H1 (cell line): ENCODE results near the gene CALR. TPM values are rescaled to one million over a fixed set of nuclear protein-coding genes. Genes with fewer than 3 reads are reported as not detected.
"Not testable (repeated sequence)": the region's sequence is repeated elsewhere in the genome, so short reads cannot be mapped to it uniquely, and the experiment has no call there.

Experiments
- CTCF ChIA-PET: fragments of 300-600 bp; sonication (Branson Sonifier 250); formaldehyde crosslinking; loops from one replicate; lab custom pipeline; 2021; ENCODE audit not compliant: partially characterized antibody; lab: Charles Lee
- POLR2A ChIA-PET: fragments of 300-600 bp; sonication (Branson Sonifier 250); formaldehyde crosslinking; loops from one replicate; lab custom pipeline; 2021; ENCODE audit warnings: inconsistent platforms; ENCODE audit not compliant: partially characterized antibody; lab: Charles Lee
- DNase-seq, 2 experiments: peaks; one replicate each; pipeline versions ENCODE4 v3.0.0 to v3.0.0-alpha.2; 2010 to 2022; ENCODE audit warnings: low spot score in 2 of 2, low read depth in 1 of 2, mixed read lengths in 1 of 2
- FAIRE-seq: peaks from 2 replicates; lab custom pipeline; 2011; peaks lifted over from hg19 to GRCh38; lab: Jason Lieb, UNC
- H2AFZ ChIP-seq: 2 replicates; pipeline ENCODE4 v1.8.1; 2012; ENCODE audit warnings: low read length, inconsistent platforms
- H2AK5ac ChIP-seq: 2 replicates; pipeline ENCODE4 v1.6.1; 2013; ENCODE audit warnings: low read depth, low read length
- H2BK120ac ChIP-seq: replicated peaks from 2 replicates; pipeline ENCODE3; 2013; ENCODE audit warnings: low read depth, low read length, inconsistent platforms
- H2BK12ac ChIP-seq: 2 replicates; pipeline ENCODE4 v1.6.1; 2013; ENCODE audit warnings: low read depth, low read length
- H2BK15ac ChIP-seq: 2 replicates; pipeline ENCODE4 v1.6.1; 2013; ENCODE audit warnings: low read length
- H2BK20ac ChIP-seq: 2 replicates; pipeline ENCODE4 v1.6.1; 2013; ENCODE audit warnings: low read length
- H2BK5ac ChIP-seq: 2 replicates; pipeline ENCODE4 v1.6.1; 2013; ENCODE audit warnings: low read depth, low read length
- H3K14ac ChIP-seq: 2 replicates; pipeline ENCODE4 v1.6.1; 2013; ENCODE audit warnings: inconsistent platforms; ENCODE audit not compliant: insufficient read length
- H3K18ac ChIP-seq: 2 replicates; pipeline ENCODE4 v1.6.1; 2013; ENCODE audit warnings: low read length; ENCODE audit errors: extremely low read depth
- H3K23ac ChIP-seq: 2 replicates; pipeline ENCODE4 v1.6.1; 2013; ENCODE audit warnings: inconsistent platforms; ENCODE audit not compliant: insufficient read length
- H3K23me2 ChIP-seq: 2 replicates; pipeline ENCODE4 v1.6.1; 2013; ENCODE audit warnings: low read depth, low read length
- H3K27ac ChIP-seq: 2 replicates; pipeline ENCODE4 v1.6.1; 2011; ENCODE audit warnings: low read depth, low read length, inconsistent platforms
- H3K27me3 ChIP-seq, 4 experiments: replicated peaks in 1 of 4; 1 replicate in 1 of 4; 2 replicates in 3 of 4; pipeline versions ENCODE4 v1.6.1 to v1.8.1; 2011 to 2013; ENCODE audit warnings: low read length in 3 of 4, mild to moderate bottlenecking in 3 of 4, inconsistent platforms in 2 of 4, mixed read lengths in 2 of 4, moderate library complexity in 1 of 4; ENCODE audit not compliant: control insufficient read depth in 3 of 4, insufficient read depth in 3 of 4; ENCODE audit errors: extremely low read depth in 1 of 4
- H3K36me3 ChIP-seq, 4 experiments: 2 replicates each; pipeline versions ENCODE4 v1.6.1 to v1.8.1; 2011 to 2013; ENCODE audit warnings: mild to moderate bottlenecking in 4 of 4, low read length in 3 of 4, moderate library complexity in 2 of 4, control low read depth in 1 of 4, inconsistent platforms in 1 of 4; ENCODE audit not compliant: insufficient read depth in 4 of 4, control insufficient read depth in 2 of 4
- H3K4ac ChIP-seq: replicated peaks from 2 replicates; pipeline ENCODE3; 2013; ENCODE audit warnings: low read length, low read depth, mixed read lengths, inconsistent platforms; ENCODE audit not compliant: insufficient read length
- H3K4me1 ChIP-seq, 4 experiments: replicated peaks in 1 of 4; 1 replicate in 1 of 4; 2 replicates in 3 of 4; pipeline versions ENCODE4 v1.6.1 to v1.8.1; 2011 to 2013; ENCODE audit warnings: low read length in 3 of 4, inconsistent platforms in 2 of 4, mixed read lengths in 1 of 4; ENCODE audit not compliant: insufficient read depth in 4 of 4, control insufficient read depth in 3 of 4
- H3K4me2 ChIP-seq, 2 experiments: 2 replicates each; pipeline versions ENCODE4 v1.6.1 to v1.8.1; 2011 to 2013; ENCODE audit warnings: low read depth in 2 of 2, low read length in 2 of 2, control low read depth in 1 of 2, inconsistent platforms in 1 of 2, mild to moderate bottlenecking in 1 of 2; ENCODE audit not compliant: insufficient read depth in 1 of 2
- H3K4me3 ChIP-seq, 4 experiments: fragments of 200-600, 300-600 bp in 1 of 4; sonication (generic), shearing (Covaris generic), sonication (Bioruptor Twin) in 1 of 4; 2 replicates each; pipeline versions ENCODE4 v1.5.1 to v1.8.1; 2011 to 2016; ENCODE audit warnings: low read length in 4 of 4, low read depth in 3 of 4, control low read depth in 2 of 4, inconsistent platforms in 2 of 4, mild to moderate bottlenecking in 2 of 4, mixed read lengths in 1 of 4, moderate library complexity in 1 of 4; ENCODE audit not compliant: insufficient read depth in 2 of 4; ENCODE audit errors: extremely low read depth in 1 of 4
- H3K56ac ChIP-seq: replicated peaks from 2 replicates; pipeline ENCODE3; 2013; ENCODE audit warnings: low read depth, mild to moderate bottlenecking, mixed read lengths, low read length, inconsistent platforms; ENCODE audit not compliant: insufficient read length
- H3K79me1 ChIP-seq: 2 replicates; pipeline ENCODE4 v1.6.1; 2013; ENCODE audit warnings: low read depth, low read length, control low read depth
- H3K79me2 ChIP-seq, 2 experiments: 2 replicates each; pipeline versions ENCODE4 v1.6.1 to v1.8.1; 2012 to 2013; ENCODE audit warnings: low read length in 2 of 2, mild to moderate bottlenecking in 2 of 2, inconsistent platforms in 1 of 2; ENCODE audit not compliant: insufficient read depth in 2 of 2, control insufficient read depth in 1 of 2
- H3K9ac ChIP-seq, 4 experiments: replicated peaks in 1 of 4; 1 replicate in 1 of 4; 2 replicates in 3 of 4; pipeline versions ENCODE4 v1.6.1 to v1.8.1; 2011 to 2013; ENCODE audit warnings: low read depth in 3 of 4, low read length in 3 of 4, control low read depth in 2 of 4, mild to moderate bottlenecking in 2 of 4, moderate library complexity in 2 of 4, inconsistent platforms in 1 of 4; ENCODE audit errors: extremely low read depth in 1 of 4
- H3K9me3 ChIP-seq, 2 experiments: 2 replicates each; pipeline versions ENCODE4 v1.6.1 to v1.8.1; 2012 to 2013; ENCODE audit warnings: mild to moderate bottlenecking in 2 of 2, moderate library complexity in 2 of 2, control low read depth in 1 of 2, inconsistent platforms in 1 of 2, low read depth in 1 of 2, low read length in 1 of 2, mixed read lengths in 1 of 2; ENCODE audit not compliant: insufficient read depth in 2 of 2
- H4K20me1 ChIP-seq, 2 experiments: replicated peaks in 1 of 2; 2 replicates each; pipeline versions ENCODE3 to v1.8.1; 2011 to 2013; ENCODE audit warnings: inconsistent platforms in 2 of 2, low read length in 2 of 2, mild to moderate bottlenecking in 1 of 2; ENCODE audit not compliant: insufficient read depth in 2 of 2, control insufficient read depth in 1 of 2
- H4K5ac ChIP-seq: 2 replicates; pipeline ENCODE4 v1.6.1; 2013; ENCODE audit warnings: low read length, low read depth, mixed read lengths, inconsistent platforms; ENCODE audit not compliant: insufficient read length
- H4K8ac ChIP-seq: 2 replicates; pipeline ENCODE4 v1.8.0; 2013; ENCODE audit warnings: mild to moderate bottlenecking, moderate library complexity, low read length, inconsistent platforms; ENCODE audit not compliant: insufficient read depth; ENCODE audit errors: extremely low read depth
- H4K91ac ChIP-seq: replicated peaks from 2 replicates; pipeline ENCODE3; 2013; ENCODE audit warnings: low read length, mixed read lengths, inconsistent platforms; ENCODE audit not compliant: insufficient read length
- KDM1A ChIP-seq: fragments of 200-600, 300-600 bp; sonication (generic); IDR thresholded peaks from 2 replicates; pipeline ENCODE4 v1.7.1; 2016; ENCODE audit warnings: mild to moderate bottlenecking, low read length, borderline replicate concordance
- WGBS, 2 experiments: shearing (Covaris generic) in 1 of 2; methylation state at CpG; one replicate each; pipeline versions ENCODE4 v1.1.6 to v1.1.7; 2013 to 2015; ENCODE audit warnings: low lambda C conversion rate in 2 of 2, mixed read lengths in 2 of 2, inconsistent platforms in 1 of 2, low coverage in 1 of 2, missing lambda C conversion rate in 1 of 2; ENCODE audit not compliant: insufficient replicate concordance in 2 of 2, insufficient coverage in 1 of 2, insufficient read length in 1 of 2; ENCODE audit errors: extremely low coverage in 1 of 2, missing lambda C conversion rate in 1 of 2; 5-methylcytosine and 5-hydroxymethylcytosine counted together
- polyA plus RNA-seq, 7 experiments: library from polyadenylated mRNA; depleted of rRNA in 3 of 7; stranded (reverse) in 5 of 7; unstranded in 2 of 7; fragments of >200 nt in 5 of 7; fragments of 200-250 nt in 2 of 7; gene quantifications; 1 replicate in 5 of 7; 2 replicates in 1 of 7; 4 replicates in 1 of 7; pipeline versions ENCODE4 v1.2.1 to v1.2.3, GENCODE V29; 2011 to 2013; ENCODE audit warnings: missing spikeins in 2 of 7, mixed read lengths in 2 of 7
- total RNA-seq: library from RNA; stranded (reverse); fragmentation: NEBNext Ultra II Directional; extraction: Animal tissue kit (Norgen Biotek cat#: 25700); gene quantifications from 2 replicates; pipeline ENCODE4 v1.2.1, GENCODE V29; 2021

CALR gene
- total and polyA plus RNA-seq, 2 of the 8 experiments (the other 6 are each of a cell fraction or from before 2014, with no cell fraction given): 591 to 1,155 TPM

GRCh38 chr19:12957389-12957952 is 19.1 kb downstream of the CALR start:
- not testable (repeated sequence) for H2AK5ac ChIP-seq, H3K56ac ChIP-seq, H3K4me1 ChIP-seq, H4K20me1 ChIP-seq, H3K79me1 ChIP-seq, H3K23me2 ChIP-seq, H3K9ac ChIP-seq, H4K91ac ChIP-seq, FAIRE-seq, H2BK15ac ChIP-seq, DNase-seq, H3K27me3 ChIP-seq, H2AFZ ChIP-seq, H4K8ac ChIP-seq, H2BK20ac ChIP-seq, H3K23ac ChIP-seq, H2BK12ac ChIP-seq, H3K14ac ChIP-seq, H3K27ac ChIP-seq, H2BK5ac ChIP-seq, H3K18ac ChIP-seq, H3K4ac ChIP-seq, H2BK120ac ChIP-seq, H4K5ac ChIP-seq
- peaks cover 0 to 19% (median 3%) of the 10 kb centered on the region in 4 experiments; a peak in 4 of 8 replicates for H3K36me3 ChIP-seq
- H3K4me2 ChIP-seq: peak overlapping the region; percentile 67 to 81; a peak in 3 of 4 replicates
- CTCF ChIA-PET: interaction anchor here (6.7 kb wide), 1 partner anchor 9 kb away, joined by 62 read pairs; no protein-coding TSS in a partner anchor
- WGBS, 2 experiments: 89% methylated on average over 16 of the region's 31 CpGs; no CpG with 5 or more reads in 1 of the 2 experiments
- POLR2A ChIA-PET: interaction anchor here (0.8 to 8.1 kb wide), 8 partner anchors 5 to 72 kb away, joined by 3 to 71 read pairs (median 22); partner anchors contain the start of genes CALR, FARSA, GCDH and KLF1
- peaks cover 4 to 27% of the 10 kb centered on the region in 2 experiments; a peak in 3 of 4 replicates for H3K79me2 ChIP-seq
- H3K4me3 ChIP-seq: peak overlapping the region; percentile 82 to 91 (median 88)
- peak; percentile 45; the same call in 1 of the 2 replicates for TF ChIP-seq KDM1A
- TF ChIP-seq, all 59 proteins: peak for 1; not testable (repeated sequence) for 58
- not testable (repeated sequence) for H3K9me3 ChIP-seq
